ENCODE measurements around the gene DTHD1.

The DTHD1 gene

DNA sequence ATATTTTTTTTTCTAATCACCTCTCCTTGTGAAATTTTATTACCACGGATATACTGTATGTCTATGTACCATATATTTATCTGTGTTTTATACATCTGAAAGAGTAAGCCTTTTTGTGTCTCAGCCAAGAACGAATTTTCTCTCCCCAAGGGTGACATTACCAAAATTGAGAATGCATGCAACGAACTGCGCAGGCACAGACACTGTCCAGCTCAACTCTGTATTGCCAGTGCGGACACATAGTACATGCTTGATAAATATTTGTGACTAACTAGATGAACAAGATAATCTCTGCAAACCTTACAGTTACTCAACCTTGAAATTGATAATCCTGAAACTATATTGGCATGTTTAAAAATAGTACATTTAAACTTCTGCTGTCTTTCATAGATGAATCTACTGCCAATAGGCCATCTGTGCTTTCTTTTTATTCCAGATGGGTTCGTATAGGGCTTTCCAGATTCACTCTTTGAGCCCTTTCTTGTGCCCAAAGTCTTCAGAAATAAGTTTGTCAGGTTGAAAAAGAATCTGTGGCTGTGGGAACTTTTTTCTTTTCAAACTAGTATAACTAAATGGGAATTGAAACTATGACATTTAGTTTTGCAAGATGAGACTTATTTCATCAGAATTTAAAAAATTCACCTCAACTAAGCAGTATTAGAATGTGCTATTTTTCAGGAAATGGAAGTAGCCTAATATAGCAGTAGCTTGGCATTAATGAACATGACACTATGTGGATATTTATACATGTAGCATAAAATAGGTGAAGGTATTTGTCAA, 38.9 kb downstream of the DTHD1 start:
- no peak for DNase-seq

DNA sequence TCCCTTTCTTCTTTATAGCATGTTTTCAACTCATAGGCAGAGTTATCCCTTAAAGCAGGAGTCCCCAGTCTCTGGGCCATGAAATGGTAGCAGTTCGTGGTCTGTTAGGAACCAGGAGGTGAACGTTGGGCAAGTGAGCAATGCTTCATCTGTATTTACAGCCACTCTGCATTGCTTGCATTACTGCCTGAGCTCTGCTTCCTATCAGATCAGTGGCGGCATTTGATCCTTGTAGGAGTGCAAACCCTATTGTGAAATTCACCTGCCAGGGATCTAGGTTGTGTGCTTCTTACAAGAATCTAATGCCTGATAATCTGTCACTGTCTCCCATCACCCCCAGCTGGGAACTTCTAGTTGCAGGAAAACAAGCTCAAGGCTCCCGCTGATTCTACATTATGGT, 39.8 kb downstream of the DTHD1 start:
- no peak for DNase-seq

DNA sequence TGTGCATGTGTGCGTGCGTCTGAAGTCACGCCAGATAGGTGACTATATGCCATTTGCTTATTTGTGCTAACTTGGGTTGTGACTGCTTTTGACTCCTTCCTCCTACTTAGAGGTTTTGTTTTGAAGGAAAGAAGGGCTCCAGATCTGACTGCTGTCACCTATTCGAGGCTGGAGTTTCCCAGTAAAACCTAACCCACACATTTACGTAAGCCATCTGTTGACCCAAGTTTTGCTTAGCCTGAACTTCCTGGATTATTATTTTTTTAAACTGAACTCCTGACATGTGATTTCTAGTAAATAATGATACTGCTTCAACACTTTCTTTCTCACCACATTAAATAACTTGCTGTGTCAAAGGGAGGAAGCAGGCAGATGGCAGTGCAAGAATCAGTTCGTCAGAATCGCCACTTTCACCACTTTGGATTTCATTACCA, 41.5 kb downstream of the DTHD1 start:
- DNase-seq, result no peak

DNA sequence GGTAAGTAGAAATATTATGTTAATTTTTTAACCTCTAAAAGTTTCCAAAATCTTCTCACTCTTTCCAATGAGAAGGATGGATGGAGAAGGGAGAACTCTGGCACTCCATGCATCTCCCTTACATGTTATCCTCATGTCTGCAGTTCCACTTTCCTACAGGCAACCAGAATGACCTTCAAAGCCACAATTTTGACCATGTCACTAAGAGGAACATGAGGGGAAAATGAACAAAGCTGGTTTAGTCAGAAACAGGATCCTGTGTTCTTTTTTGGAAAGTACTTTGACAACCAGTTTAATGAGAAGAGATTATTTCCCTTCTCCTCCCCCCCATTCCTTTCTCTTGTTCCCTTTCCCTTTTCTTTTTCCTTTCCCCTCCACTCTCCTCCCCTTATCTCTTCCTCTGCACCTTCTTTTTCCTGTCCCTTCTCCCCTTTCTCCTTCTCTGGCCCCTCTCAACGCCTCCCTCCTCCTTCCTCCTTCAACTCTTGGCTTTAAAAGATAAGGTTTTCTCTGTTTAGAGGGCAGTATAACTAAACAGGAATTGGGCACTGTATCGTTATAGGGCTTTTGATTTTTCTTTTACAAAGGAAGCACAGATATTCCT, 42.5 kb downstream of the DTHD1 start:
- DNase-seq, result no peak

DNA sequence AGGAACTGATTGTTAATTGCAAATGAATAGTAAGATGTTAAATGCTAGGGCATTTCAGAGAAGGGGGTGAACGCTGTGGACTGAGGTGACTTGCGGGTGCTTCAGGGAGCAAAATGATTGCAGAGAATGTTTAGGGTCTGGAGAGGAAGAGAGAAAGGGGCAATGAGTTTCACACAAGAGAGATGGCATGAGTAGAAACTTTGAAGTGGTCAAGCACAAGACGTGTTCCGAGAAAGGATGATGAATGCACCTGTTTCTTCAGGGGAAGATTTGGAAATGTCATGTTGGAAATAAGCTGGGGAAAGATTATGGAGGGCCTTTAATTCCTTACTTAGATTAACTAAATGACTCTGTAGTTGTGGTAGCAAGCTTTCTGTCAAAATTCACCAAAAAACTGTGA, 43.4 kb downstream of the DTHD1 start:
- no peak for DNase-seq

DNA sequence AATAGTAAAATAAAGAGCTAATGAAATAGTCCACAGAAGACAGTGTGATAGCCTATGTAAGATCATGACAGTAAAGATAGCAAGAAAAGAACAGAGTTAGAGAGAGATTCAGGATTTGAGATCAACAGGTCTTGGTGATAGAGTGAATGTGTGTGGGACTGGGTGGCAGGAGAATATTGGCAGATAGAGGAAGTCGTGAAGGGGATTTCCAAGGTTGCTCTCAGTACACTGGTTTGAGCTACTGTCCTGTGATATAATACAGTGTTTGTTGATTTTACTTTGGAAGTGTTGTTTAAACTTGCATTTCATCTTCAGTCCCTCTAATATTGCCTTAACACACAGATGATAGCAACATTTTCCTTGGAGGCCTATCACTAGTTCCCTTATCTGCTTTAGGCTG, 44.1 kb downstream of the DTHD1 start:
- DNase-seq, result no peak

DNA sequence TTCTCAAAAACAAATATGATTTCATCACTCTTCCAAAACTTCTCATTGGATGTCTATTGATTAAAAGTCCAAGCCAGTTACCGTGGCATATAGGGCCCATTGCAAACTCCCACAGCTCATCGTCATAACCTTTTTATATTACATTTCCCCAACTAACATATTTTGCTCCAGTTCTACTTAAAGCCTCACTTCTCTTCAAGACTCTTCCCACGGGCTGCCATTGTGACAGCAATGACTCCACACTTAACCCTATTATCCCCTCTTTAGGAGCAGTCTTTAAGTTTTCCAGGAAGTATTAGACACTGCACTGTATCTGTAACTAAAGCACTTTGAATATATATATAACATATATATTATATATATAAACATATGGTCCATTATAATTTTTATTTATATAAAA, 44.5 kb downstream of the DTHD1 start:
- no peak for DNase-seq

DNA sequence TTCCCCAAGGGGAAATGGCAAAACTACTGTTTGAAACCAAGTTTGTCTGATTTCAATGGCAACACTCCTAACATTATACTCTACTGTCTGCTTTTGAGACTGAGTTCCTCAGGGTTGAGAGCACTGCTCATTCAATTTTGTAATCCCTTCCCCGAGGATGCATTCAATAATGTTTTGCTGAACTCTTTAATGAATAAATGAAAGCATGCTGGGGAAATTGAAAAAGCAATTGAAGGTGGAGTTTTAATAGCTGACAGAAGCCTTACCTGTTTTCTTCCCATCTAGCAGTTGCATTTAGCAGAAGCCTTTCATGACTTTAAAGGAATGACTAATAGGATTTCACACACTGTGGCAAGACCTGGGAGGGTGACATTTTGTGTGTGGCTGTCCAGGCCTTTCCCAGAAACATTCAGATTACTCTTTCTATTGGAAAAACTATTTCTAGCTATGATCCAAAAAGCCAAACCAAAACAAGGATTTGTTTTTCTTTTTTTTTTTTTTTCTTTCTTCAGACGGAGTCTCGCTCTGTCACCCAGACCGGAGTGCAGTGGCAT, 45.1 kb downstream of the DTHD1 start:
- DNase-seq, result no peak

DNA sequence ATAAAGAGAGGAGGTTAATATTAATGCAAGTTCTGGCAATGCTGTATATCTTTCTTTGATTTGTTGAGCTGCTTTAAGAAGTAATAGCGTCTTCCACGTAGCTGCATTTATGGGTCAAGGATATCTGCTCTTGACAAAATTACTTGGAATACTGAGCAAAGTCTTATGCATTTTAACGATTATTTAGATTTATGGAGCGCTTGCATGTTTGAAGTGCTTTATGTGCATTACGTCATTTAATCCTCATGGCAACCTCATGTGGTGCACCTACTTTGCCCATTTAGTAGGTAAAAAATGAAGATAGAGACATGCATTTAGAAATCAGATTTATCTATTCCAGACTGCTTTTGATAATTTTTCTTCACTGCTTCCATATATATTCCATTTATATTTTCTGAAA, 46.0 kb downstream of the DTHD1 start:
- no peak for DNase-seq

DNA sequence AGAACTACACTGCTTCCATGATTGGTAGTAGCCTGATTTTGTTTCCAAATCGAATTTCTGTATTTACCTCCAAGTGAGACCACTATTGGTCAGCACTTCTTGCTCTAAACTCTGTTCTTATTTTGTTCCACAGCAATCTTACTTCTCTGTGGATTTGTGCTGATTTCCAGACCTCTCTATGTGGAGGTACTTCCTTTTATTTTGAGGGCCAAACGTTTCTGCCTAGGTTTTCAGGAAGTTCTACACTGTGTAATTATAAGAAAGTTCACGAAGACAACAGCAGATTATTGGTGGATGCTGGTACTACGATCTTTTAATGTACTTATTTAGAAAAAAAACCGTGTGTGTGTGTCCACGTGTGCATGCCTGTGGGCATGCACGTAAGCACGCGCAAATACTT, 46.7 kb downstream of the DTHD1 start:
- no peak for DNase-seq

DNA sequence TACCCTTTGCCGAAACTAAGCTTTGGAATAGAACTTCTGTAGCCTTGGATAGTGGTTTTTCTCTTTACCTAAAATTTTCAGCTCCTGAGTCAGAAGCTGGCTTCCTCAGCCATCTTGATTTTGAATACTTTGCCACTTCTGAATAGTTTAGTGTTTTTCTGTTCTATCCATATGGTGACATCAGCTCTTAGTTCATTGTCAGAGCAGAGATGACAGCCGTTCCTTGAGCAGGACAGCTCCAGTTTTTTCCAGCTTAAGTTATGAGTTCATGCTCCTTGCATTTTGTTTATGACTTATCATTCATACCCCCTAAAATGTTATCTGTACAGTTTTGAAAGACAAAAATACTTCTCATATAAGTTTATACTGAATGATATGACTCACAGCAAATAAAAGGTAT, 47.8 kb downstream of the DTHD1 start:
- DNase-seq, result no peak

DNA sequence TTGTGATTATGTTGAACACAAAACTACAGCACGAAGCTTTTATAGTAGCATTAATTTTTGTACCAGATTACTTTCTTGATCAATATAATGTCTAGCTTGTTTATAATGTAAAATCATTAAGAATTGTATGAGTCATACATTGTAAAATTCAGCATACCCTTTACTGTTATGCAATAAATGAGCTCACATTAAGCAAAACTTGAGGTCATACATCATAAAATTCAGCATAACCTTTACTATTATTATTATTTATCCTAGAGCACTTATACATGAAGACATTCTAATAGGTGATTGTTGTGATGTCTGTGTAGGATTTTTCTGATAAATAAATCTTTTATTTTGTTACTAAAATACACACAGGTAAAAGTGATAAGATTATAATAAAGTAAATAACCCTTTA, 49.4 kb downstream of the DTHD1 start:
- no peak for DNase-seq

DNA sequence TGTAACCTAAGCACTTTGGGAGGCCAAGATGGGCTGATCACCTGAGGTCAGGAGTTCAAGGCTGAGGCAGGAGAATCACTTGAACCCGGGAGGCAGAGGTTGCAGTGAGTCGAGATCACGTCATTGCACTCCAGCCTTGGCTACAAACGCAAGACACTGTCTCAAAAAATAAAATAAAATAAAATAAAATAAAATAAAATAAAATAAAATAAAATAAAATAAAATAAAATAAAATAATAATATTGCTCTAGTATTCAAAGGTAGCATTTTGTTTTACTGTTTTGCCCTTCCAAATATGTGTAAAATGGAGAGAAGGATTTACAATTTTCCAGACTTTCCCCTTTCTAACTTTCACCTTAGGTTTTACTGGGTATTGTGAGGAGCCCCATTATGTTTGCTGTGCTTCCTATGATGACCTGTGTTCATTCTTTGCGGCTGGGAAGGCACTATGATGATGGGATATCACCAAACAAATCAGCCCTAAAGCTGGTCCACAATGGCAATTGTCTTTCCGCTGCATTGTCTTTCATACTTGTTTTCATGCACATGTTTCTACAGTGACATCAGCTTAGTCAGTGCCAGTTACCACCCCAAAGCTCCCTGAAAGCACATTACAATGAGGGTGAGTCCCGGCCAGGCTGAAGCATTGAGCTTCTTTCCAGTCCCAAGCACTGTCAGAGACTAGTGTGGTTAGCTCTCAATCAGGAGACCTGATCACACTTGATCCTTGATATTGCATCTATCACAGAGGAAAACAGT, 50.8 kb downstream of the DTHD1 start:
- DNase-seq, result no peak

DNA sequence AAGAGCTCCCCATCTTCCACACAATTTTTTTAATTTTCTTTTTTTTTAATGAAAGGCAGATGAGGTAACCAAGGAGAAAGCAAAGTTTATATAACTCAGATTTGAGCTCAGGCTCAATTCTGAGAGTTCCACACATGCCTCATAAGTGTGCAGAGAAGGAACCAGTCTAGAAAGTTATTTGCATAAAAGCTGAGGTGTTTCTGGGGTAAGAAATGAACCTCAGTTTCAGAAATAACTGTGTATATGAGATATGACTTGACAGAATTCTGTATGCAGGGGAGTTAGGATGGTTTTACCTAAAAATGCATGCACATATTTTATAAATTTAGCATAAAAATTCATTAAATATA, 51.3 kb downstream of the DTHD1 start:
- DNase-seq, result no peak

DNA sequence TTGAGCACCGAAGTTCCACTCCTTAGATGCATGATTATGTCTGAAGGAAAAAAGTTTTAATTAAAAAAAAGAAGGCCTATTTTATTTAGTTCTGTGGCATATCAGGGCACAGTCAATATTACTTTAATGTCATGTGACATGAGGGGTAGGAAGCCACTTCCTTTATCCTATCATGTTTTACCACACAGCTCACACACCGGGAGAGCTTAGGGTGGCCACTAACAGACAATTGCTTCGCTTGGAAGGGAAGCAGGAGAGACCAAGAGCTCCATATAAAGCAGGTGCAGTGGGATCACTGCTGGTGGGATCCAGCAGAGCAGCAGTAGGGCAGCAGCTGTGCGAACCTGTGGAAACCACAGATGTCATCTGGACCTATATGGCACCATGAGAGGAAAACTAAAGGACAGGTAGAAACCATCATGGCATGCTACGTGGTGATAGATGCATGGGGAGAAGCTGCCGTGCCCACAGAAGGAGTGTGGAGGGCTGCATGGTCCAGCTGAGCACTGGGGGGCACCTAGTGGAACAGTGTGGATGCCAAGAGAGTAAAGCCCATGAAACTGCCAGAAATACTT, 52.0 kb downstream of the DTHD1 start:
- no peak for DNase-seq

DNA sequence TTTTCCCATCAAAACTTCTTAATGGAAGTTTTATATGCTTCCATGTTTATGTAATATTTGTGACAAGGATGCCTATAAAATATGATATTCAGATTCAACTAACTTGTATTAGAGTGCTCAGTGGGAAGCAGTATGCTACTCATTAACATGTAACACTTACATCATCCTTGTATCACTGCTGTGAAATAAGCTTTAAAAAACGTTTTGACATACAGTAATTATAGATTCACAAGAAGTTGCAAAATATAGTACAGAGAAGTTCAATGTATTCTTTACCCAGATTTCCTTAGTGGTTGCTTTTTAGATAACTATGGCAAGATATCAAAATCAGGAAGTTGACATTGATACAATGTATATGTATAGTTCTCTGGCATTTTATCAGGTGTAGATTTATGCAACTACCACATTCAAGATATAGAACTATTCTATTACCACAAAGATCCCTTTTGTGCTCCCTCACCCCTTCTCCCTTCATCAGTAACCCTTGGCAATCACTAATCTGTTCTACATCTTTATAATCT, 56.3 kb downstream of the DTHD1 start:
- no peak for DNase-seq

DNA sequence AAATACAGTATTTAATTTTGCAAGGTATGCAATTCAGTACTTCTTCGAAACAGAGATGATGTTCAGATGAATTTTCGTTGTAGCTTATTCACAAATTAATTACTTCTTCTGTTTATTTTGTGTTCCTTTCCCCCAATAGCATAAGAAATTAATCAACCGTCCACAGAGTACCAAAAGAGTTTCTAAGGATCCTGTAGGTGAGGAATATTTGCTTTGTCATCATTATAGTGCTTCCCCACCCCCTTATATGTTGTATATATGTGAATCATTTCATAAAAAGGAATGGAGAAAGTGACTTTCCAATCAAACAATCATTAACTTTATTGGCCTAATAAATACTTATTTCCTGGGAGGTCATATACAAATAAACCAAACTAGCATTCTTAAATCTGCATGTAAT, 57.6 kb downstream of the DTHD1 start:
- no peak for DNase-seq

DNA sequence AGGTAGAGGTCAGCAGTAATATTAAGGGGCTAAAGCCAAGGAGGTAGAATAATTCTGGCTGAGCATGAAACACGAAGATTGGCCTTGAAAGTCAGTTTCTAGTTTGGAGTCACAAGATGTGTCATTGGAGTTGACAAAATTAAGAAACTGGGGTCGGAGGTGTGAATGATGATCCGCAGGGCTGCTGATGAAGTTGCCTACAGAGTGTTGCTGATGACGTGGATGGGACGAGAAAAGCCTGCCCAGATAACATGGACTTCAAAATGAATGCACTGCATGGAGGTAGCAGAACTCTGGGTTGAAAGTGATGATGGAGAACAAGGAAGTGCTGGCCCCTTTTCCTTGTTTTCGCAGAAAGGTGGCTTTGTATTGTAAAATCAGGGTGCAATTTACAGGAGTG, 60.5 kb downstream of the DTHD1 start:
- DNase-seq, result no peak

DNA sequence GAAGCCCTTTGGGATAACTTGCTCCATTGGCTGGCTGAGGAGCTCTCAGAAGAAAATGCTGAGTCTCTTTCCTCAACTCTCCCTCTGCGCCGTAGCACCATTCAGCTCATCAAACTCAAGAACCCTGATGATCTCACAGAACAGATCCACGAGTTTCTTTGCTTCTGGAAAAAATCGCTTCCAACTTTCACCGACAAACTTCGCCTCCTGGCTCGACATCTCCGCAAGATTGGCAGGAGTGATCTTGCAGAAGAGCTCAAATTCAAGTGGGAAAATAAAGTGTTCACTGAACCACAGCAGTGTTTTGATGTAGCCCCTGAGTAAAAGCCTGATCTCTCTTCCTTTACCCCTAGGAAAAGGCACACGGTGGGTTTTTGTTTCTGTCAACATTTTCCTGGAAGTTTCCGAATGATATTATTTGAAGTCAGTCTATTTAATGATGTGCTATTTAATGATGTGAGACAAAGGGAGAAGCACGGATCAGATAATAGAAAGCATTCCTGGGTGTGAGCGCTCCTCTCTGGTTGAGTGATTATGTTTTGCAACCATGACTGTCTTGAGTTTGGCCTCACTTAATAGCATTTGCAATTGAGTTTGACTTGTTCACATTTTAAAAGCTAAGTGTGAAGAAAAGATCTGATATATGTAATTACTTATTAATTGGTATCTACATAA, 62.2 kb downstream of the DTHD1 start:
- no peak for DNase-seq

DNA sequence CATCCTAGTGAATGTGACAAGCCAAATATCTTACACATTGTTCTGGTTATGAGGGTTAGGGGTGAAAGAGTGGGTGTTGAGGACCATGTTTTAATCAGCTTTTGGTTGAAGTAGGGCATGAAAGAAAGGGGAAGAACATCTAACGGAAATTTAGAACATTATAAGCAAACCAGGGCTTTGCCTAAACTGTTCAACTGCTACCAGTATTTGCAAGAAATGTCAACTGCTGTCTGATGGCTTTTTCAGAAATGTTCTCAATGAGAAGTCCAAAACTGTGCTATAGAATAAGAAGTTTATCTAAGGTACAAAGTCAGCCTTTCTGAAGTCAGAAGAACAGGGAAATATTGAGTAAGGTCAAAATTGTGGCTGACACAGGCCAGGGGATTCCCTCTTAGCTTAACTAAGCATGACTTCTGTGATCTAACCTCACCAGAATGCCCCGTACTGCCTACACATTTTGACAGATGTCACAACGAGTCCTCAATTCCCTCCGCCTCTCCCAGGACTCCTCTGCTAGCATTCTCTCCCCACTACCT, 67.1 kb downstream of the DTHD1 start:
- no peak for DNase-seq

DNA sequence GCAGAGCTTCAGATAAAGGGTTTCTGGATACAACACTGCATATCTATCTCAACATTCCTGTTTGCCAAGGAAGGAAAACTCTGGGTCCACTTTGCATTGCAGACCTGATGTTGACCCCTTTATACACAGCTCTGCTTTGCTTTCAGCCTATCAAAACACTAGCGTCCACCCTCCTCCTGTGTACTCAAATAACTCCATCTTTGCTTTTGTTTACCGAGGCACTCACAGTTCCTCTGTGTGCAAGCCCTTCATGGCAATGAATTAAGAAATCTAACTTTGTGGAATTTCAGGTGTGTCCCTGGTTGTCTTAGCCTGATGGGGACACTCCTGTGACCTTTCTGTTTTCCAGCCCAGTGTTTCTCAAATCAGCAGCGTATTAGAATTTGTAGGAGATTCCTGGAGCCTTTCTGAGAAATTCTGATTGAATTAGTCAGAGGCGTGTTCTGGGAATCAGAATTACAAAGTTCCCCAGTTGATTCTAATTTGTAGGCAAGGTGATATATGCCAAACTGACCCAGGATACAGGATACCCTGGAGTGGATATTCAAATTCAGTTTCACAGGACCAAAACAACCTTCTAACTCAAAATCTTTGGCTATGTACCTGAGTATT, 68.6 kb downstream of the DTHD1 start:
- no peak for DNase-seq

DNA sequence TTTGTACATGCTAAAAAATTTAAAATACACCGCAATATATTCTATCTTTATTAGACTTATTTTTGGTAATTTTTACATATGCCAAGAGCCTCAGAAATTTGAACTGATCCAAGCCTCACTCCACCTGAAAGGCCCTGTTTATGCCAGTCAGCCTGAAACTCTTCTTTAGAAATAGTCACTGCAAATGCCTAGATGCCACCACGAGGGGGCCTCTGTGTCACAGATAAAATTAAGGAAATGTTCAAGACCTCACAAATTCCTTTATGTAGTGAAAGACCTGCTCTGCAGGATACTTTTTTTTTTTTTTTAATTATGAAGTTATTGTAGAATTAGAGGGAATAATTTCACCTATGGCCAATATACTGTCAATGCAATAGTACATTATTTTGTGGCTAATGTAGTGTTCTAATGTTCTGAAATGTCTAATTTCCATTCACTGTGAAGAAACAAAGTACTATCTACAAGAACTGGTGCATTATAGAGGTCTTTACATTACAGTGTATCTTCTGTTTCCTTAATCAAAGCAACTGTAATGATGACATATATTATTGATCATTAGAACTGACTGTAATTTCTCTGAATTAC, 69.8 kb downstream of the DTHD1 start:
- peak in 1 of 2 experiments; percentile 39 for DNase-seq
